GM19023 (cell line): ENCODE data around the gene ONECUT2.

Source experiments
- ATAC-seq: cut with Tn5 transposase; IDR thresholded peaks from one replicate; pipeline ENCODE4 v1.9.1; 2021; ENCODE audit warnings: mild to moderate bottlenecking, moderate library complexity; ENCODE audit not compliant: unreplicated experiment

Gene ONECUT2

GRCh38 chr18:57523171-57523956, 88.2 kb downstream of the ONECUT2 start:
- ATAC-seq = peak; percentile 58

GRCh38 chr18:57527556-57528229, 92.5 kb downstream of the ONECUT2 start:
- ATAC-seq = no peak

GRCh38 chr18:57529151-57529550, 94.0 kb downstream of the ONECUT2 start:
- ATAC-seq = no peak

- no peak for ATAC-seq
Measured at GRCh38 chr18:57533006-57533867, 98.1 kb downstream of the ONECUT2 start.

GRCh38 chr18:57533868-57534510, 98.8 kb downstream of the ONECUT2 start:
- ATAC-seq = no peak

GRCh38 chr18:57534511-57534909, 99.3 kb downstream of the ONECUT2 start:
- no peak for ATAC-seq

- ATAC-seq = no peak
Measured at GRCh38 chr18:57538614-57539013, 103.4 kb downstream of the ONECUT2 start.

GRCh38 chr18:57539702-57540101, 104.5 kb downstream of the ONECUT2 start:
- no peak for ATAC-seq
